Amniotic epithelial cell (primary cell): ENCODE results near the gene PLBD2.

Experiments used
- DNase-seq: peaks from one replicate; pipeline ENCODE4 v3.0.0-alpha.2; 2010; ENCODE audit warnings: low read depth

PLBD2 gene

DNA sequence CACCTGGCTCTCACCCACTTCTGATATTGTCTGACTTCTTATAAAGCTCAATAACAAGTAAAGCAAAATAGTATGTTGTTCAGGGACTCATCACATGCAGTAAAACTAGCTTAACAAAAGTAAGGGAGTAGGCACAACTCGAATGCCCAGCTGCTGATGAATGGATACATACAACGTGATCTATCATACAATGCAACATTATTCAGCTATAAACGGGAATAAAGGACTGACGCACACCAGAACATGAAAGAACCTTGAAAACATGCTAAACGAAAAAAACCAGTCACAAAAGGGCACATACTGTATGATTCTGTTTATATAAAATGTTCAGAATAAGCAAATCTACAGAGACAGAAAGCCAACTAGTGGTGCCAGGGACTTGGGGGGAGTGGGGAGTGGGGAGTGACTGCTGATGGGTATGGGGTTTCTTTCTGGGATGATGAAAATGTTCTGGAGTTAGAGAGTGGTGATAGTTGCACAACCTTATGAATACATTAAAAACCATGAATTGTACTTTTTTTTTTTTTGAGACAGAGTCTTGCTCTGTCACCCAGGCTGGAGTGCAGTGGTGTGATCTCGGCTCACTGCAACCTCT, 11.1 kb downstream of the PLBD2 start:
- peak; percentile 14 for DNase-seq

- no peak for DNase-seq
Measured at GRCh38 chr12:113370923-113371682, 12.7 kb downstream of the PLBD2 start.

DNA sequence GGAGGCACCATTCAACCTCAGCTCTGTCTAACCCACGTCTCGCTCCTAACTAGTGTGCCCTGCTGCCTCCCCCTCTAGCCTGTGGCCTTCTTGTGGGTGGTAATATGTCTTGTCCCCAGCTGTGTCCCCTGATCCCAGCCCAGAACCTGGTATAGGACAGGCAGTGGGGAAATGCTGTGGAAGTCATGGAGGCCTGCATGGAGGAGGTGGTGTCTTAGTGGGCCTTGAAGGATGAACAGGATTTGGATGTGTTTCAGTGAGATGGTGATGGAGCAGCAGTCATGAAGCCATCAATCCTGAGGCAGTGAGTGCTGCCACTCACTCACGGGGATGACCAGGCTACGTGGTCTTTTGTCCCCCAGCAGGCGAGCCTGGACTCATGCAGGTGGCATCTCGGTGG, 13.4 kb downstream of the PLBD2 start:
- DNase-seq: no peak

- DNase-seq: no peak
Measured at GRCh38 chr12:113372371-113372770, 14.0 kb downstream of the PLBD2 start.

DNA sequence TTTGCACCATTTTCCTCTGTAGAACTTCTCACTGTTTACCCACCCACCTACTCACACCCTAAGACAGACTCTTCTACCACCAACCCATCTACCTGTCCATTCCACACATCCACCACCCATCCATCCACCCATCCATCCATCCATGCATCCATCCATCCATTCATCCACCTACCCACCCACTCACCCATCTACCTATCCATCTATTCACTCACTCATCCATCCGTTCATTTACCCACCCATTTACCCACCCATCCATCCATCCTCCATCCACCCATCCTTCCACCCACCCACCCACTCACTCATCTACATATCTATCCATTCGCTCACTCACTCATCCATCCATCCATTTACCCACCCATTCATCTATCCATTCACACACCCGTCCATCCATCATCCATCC, 15.1 kb downstream of the PLBD2 start:
- no peak for DNase-seq

DNA sequence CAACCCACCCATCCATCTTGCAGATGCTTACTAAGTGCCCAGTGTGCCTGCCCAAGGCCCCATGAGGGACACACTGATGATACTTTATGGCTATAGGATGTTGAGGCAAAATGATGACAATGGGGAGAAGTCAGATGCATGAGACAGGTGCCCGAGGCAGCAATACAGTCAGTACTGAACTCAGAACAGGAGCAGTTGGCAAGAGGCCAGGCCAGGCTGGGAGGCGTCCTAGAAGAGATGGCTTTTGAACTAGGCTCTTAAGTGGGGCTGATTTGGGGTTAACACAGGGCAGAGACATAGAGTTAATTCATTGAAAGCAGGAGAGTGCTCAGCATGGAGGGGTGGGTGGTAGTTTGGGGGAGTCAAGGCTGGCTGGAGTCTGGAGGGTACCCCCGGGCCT, 15.6 kb downstream of the PLBD2 start:
- DNase-seq: no peak

- no peak for DNase-seq
Measured at GRCh38 chr12:113374823-113375428, 16.5 kb downstream of the PLBD2 start.

- no peak for DNase-seq
Measured at GRCh38 chr12:113378291-113378690, 19.9 kb downstream of the PLBD2 start.

DNA sequence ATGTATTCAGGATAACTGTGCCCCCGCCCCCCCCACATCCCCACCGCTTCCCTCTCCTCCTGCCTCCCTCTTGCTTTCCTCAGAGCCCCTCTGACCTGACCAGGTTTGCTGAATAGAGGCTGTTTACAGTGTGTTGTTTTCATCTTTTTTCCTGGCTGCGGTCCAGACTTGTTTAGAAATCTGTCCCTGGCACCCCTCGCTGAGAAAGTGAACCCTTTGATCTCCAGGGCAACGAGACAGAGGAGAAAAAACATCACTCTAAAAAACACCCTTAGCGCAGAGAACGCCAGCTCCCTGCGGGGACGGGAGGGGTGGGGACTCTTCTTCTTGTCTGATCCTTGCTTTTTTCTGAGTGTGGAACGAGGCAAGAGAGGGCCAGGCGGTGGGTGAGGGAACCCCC, 22.8 kb downstream of the PLBD2 start:
- peak; percentile 6 for DNase-seq

DNA sequence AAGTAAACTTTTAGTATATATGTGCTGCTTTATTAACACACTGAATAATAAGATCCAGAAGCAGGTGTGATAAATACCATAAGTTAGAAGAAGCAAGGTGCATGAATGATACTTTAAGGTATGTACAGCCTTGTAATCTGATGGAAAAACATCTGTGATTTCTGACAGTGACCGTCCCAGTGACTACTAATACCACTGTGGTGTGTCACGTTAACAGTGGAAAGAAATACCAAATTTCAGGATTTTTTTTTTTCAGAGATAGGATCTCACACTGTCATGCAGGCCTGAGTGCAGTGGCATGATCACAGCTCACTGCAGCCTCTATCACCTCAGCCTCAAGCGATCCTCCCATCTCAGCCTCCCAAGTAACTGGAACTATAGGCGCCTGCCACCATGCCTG, 23.8 kb downstream of the PLBD2 start:
- DNase-seq: no peak

- no peak for DNase-seq
Measured at GRCh38 chr12:113384778-113385177, 26.4 kb downstream of the PLBD2 start.

DNA sequence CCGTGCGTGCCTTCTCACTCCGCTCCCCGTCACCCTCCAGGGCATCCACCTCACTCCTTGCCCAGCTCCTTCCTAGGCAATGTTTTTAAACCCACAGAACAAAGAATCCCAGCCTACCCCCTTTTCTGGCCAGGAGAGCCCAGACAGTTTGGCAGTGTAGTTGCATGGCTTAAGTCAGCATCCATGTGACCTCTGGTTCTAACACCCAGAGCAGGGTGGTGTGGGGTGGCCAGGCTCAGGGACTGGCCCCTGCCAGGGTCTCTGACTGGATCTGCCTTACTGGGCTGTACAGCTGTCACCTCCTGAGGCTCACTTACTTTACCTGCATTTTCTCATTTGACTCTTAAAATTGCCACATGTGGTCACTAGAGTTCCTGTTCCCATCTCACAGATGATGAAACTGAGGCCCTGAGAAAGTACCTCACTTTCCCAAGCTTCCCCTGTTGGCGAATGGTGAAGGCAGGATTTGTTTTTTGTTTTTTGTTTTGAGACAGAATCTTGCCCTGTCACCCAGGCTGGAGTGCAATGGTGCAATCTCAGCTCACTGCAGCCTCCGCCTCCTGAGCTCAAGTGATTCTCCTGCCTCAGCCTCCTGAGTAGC, 27.0 kb downstream of the PLBD2 start:
- no peak for DNase-seq

DNA sequence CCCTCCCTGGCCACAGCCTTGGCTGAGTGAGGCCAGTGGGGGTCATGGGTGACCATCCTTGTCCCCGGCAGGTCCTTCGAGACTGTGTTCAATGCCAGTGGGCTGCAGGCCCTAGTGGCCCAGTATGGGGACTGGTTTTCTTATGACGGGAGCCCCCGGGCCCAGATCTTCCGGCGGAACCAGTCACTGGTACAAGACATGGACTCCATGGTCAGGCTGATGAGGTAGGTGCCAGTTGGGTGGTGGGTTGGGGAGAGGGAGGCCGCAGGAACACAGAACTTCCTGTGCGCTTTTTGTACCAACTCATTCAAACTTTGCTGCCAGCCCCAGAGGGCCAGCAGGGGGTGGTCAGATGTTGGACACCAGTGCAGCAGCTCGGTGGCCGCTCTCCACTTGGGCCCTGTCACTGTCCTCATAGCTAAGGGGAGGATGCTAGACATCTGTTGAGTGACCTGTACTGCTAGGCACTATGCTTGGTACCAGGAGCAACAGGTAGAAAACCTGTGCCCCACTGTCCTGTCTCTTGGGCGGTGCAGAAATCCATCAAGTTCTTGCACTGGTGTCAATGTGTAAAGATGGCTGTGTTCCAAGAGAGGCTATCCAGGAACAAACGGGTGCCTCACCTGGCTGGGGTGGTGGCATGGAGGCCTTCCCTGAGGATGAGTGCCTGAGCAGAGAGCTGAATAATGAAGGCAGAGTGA, 28.6 kb downstream of the PLBD2 start:
- no peak for DNase-seq

- no peak for DNase-seq
Measured at GRCh38 chr12:113387631-113388030, 29.2 kb downstream of the PLBD2 start.

- no peak for DNase-seq
Measured at GRCh38 chr12:113388351-113388750, 30.0 kb downstream of the PLBD2 start.

- no peak for DNase-seq
Measured at GRCh38 chr12:113390064-113391043, 32.0 kb downstream of the PLBD2 start.

DNA sequence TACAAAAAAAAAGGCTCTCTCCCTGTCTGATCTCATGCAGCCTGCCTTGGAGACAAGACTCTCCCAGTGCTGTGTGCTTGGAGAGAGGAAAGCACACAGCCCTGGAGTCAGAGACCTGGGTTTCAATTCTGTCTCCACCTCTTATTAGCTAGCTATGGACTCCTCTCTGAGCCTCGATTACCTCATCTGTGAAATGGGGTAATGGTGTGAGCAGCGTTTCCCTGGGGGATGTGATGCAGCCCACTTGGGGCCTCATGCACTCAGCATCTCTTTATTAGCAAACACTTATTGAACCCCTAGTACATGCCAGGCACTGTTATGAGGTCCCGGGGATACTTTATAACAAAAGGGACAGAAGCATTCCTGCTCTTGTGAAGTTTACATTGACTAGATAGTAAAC, 32.8 kb downstream of the PLBD2 start:
- DNase-seq: no peak

DNA sequence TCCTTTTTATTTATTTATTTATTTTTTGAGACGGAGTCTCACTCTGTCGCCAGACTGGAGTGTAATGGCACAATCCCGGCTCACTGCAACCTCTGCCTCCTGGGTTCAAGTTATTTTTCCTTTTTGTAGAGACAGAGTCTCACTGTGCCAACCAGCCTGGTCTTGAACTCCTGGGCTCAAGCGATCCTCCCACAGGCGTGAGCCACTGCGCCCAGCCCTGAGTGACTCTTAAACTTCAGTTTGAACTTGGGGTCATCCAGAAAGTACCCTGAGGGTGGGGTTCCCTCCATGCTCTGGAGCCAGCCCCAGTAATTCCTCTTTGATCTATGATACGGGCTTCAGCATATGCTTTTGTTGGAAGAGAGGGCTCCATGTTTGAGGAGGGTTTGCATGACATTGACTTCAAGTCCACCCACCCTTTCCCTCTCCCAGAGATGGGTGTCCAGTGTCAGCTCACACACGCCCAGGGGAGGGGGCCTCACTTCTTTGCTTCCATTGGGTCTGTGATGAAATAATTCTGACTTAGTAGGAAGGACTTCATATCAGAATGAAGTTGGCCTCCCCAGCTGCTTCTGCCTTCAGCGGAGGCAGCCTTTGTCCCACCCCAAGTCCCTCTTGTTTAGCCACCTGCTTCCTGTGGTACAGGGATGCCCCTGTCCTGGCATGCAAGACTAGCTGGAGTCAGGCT, 33.4 kb downstream of the PLBD2 start:
- no peak for DNase-seq

DNA sequence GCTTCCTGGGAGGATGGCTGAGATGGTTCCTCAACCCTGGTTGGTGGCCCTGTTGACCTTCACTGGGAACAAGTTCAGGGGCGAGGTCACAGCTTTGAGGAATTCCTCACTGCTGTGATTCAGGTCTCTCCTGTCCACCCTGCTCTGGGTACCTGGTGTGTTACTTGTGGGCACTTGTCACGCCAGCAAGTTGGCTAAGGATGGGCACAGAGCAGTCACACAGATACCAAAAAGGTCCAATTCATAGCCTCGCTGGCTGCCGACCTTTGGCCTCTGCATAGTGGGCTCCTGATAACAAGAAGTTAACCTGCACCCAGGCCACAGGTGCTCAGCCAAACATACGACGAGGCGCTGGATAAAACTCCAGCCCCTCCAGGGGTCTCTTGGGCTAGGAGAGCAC, 34.1 kb downstream of the PLBD2 start:
- DNase-seq: no peak

GRCh38 chr12:113392988-113393579, 34.7 kb downstream of the PLBD2 start:
- DNase-seq: peak; percentile 59
